Peyer's patch (tissue), 4 donors: ENCODE measurements around the gene EDDM3A.

Experiments used
- POLR2A ChIP-seq, 2 donors: fragments of 450-650 bp; IDR thresholded peaks; one replicate each; pipeline ENCODE4 v1.5.1; 2017; ENCODE audit warnings: antibody characterized with exemption in 2 of 2, mild to moderate bottlenecking in 2 of 2, moderate library complexity in 2 of 2
- TF ChIP-seq, protein P1 (sequence below), 6 experiments: fragments of 450-650 bp in 4 of 6; fragments of 200-600 bp in 2 of 6; sonication (generic) in 1 of 6; IDR thresholded peaks; one replicate each; pipeline ENCODE4 v1.5.1; 2017 to 2019; ENCODE audit warnings: antibody characterized with exemption in 6 of 6, mild to moderate bottlenecking in 3 of 6, moderate library complexity in 1 of 6

DNA sequence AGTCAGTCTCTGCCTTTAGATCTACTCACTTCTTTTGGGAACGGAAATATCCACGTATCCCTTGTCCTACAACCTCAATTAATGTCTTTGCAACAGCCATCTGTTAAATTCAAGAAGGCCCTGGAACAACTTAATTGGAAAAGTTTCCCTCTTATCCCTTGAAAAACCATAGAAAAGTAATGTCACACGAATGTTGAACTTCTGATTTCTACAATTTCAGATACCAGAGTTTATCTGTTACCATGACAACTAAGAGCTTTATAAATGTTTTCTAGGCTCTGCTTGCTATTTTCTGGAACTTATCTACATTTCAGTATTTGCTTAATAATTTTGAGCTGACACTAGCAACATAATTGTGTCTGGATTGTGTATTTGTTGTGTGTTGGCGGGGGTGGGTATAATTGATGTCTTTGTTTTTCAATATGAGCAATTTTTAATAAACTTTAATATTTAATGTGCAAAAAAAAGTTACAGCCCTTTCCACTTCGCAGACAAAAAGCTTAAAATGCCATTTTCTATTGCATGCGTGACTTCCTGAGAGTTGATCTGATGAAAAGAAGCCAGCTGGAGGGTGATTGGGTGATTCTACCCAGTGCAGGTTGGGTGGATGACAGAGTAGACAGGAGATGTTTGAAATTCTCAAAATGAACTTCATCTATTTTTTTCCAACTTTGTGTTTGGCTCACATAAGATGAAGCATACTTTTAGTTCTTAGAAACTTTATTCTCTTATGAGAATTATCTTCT, 11.8 kb upstream of the EDDM3A start:
- TF ChIP-seq, protein P1, sequence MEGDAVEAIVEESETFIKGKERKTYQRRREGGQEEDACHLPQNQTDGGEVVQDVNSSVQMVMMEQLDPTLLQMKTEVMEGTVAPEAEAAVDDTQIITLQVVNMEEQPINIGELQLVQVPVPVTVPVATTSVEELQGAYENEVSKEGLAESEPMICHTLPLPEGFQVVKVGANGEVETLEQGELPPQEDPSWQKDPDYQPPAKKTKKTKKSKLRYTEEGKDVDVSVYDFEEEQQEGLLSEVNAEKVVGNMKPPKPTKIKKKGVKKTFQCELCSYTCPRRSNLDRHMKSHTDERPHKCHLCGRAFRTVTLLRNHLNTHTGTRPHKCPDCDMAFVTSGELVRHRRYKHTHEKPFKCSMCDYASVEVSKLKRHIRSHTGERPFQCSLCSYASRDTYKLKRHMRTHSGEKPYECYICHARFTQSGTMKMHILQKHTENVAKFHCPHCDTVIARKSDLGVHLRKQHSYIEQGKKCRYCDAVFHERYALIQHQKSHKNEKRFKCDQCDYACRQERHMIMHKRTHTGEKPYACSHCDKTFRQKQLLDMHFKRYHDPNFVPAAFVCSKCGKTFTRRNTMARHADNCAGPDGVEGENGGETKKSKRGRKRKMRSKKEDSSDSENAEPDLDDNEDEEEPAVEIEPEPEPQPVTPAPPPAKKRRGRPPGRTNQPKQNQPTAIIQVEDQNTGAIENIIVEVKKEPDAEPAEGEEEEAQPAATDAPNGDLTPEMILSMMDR (IDR thresholded peaks at IDR 0.05): no peak
- no peak for TF ChIP-seq POLR2A (IDR thresholded peaks at IDR 0.05)
